WTC11 (cell line): ENCODE measurements around the gene ELMO3. TPM values are rescaled to one million over a fixed set of nuclear protein-coding genes. Genes with fewer than 3 reads are reported as not detected.

Experiments used
- ATAC-seq: fragments of 200-7000 bp; cut with Tn5 transposase; 2 replicates; pipeline ENCODE4 v1.10.0; 2021; ENCODE audit warnings: mild to moderate bottlenecking, moderate library complexity
- CTCF ChIA-PET: fragments of 300-600 bp; sonication (Branson Sonifier 250); formaldehyde crosslinking; loops from one replicate; lab custom pipeline; 2021; ENCODE audit warnings: antibody characterized with exemption; lab: Charles Lee
- POLR2A ChIA-PET: fragments of 350-600 bp; sonication (Branson Sonifier 250); formaldehyde crosslinking; loops from one replicate; lab custom pipeline; 2021; ENCODE audit warnings: antibody characterized with exemption; lab: Charles Lee
- DNase-seq: peaks from one replicate; pipeline ENCODE4 v3.0.0; 2021; ENCODE audit warnings: low spot score
- H3K27ac Mint-ChIP-seq: 2 replicates; pipeline ENCODE4 v1.8.0; 2021; ENCODE audit warnings: mixed read lengths
- H3K27me3 Mint-ChIP-seq: 2 replicates; pipeline ENCODE4 v1.8.0; 2021; ENCODE audit warnings: low read depth, mild to moderate bottlenecking, moderate library complexity, mixed read lengths
- H3K36me3 Mint-ChIP-seq: 2 replicates; pipeline ENCODE4 v1.8.0; 2021; ENCODE audit warnings: mixed read lengths
- H3K4me1 Mint-ChIP-seq: 2 replicates; pipeline ENCODE4 v1.8.0; 2022; ENCODE audit warnings: mixed read lengths
- H3K4me3 Mint-ChIP-seq: 2 replicates; pipeline ENCODE4 v1.8.0; 2021; ENCODE audit warnings: mild to moderate bottlenecking, moderate library complexity, mixed read lengths
- H3K9me3 Mint-ChIP-seq: 2 replicates; pipeline ENCODE4 v1.8.0; 2021; ENCODE audit warnings: mixed read lengths
- ATF1 ChIP-seq: sonication (generic); formaldehyde crosslinking; IDR thresholded peaks from 2 replicates; pipeline ENCODE4 v1.8.1; 2023; ENCODE audit warnings: mild to moderate bottlenecking, moderate library complexity, missing genetic modification reagents
- CREB1 ChIP-seq: sonication (generic); formaldehyde crosslinking; IDR thresholded peaks from 2 replicates; pipeline ENCODE4 v1.8.0; 2023; ENCODE audit warnings: mild to moderate bottlenecking, missing genetic modification reagents
- ELF4 ChIP-seq: sonication (generic); formaldehyde crosslinking; IDR thresholded peaks from 2 replicates; pipeline ENCODE4 v1.8.1; 2022; ENCODE audit warnings: low read depth, mild to moderate bottlenecking, moderate library complexity, missing genetic modification reagents
- GABPB1 ChIP-seq: sonication (generic); formaldehyde crosslinking; IDR thresholded peaks from 2 replicates; pipeline ENCODE4 v1.8.1; 2023; ENCODE audit warnings: mild to moderate bottlenecking, missing genetic modification reagents
- MXD4 ChIP-seq: fragments of 250-450 bp; sonication (Bioruptor Pico); IDR thresholded peaks from 2 replicates; pipeline ENCODE4 v1.8.0; 2021; ENCODE audit warnings: mild to moderate bottlenecking, moderate library complexity, borderline replicate concordance
- MYBL2 ChIP-seq: sonication (generic); formaldehyde crosslinking; IDR thresholded peaks from 2 replicates; pipeline ENCODE4 v1.8.1; 2023; ENCODE audit warnings: mild to moderate bottlenecking, moderate library complexity, missing genetic modification reagents
- NR2C2 ChIP-seq: sonication (generic); formaldehyde crosslinking; IDR thresholded peaks from 2 replicates; pipeline ENCODE4 v1.8.0; 2022; ENCODE audit warnings: mild to moderate bottlenecking, missing genetic modification reagents
- PRRX2 ChIP-seq: fragments of 250-450 bp; sonication (Bioruptor Pico); IDR thresholded peaks from 2 replicates; pipeline ENCODE4 v1.8.0; 2021; ENCODE audit warnings: mild to moderate bottlenecking
- ZBTB21 ChIP-seq: sonication (generic); formaldehyde crosslinking; IDR thresholded peaks from 2 replicates; pipeline ENCODE4 v1.8.1; 2023; ENCODE audit warnings: mild to moderate bottlenecking, missing genetic modification reagents, borderline replicate concordance
- ZNF121 ChIP-seq: sonication (generic); formaldehyde crosslinking; IDR thresholded peaks from 2 replicates; pipeline ENCODE4 v1.8.0; 2023; ENCODE audit warnings: missing genetic modification reagents
- ZNF317 ChIP-seq: sonication (generic); formaldehyde crosslinking; IDR thresholded peaks from 2 replicates; pipeline ENCODE4 v1.8.1; 2023; ENCODE audit warnings: low read depth, mild to moderate bottlenecking, moderate library complexity, missing genetic modification reagents, borderline replicate concordance
- ZNF671 ChIP-seq: fragments of 250-450 bp; sonication (Bioruptor Pico); IDR thresholded peaks from 2 replicates; pipeline ENCODE4 v1.8.0; 2021; ENCODE audit warnings: mild to moderate bottlenecking
- total RNA-seq: library from RNA; stranded (reverse); gene quantifications from 3 replicates; pipeline ENCODE4 v1.2.3, GENCODE V29; 2021
- TF ChIP-seq, protein P1 (sequence below): sonication (generic); formaldehyde crosslinking; IDR thresholded peaks from 2 replicates; pipeline ENCODE4 v1.8.0; 2022; ENCODE audit warnings: mild to moderate bottlenecking, missing genetic modification reagents
- TF ChIP-seq, protein P2 (sequence below): sonication (generic); formaldehyde crosslinking; IDR thresholded peaks from 2 replicates; pipeline ENCODE4 v1.8.1; 2023; ENCODE audit warnings: mild to moderate bottlenecking, missing genetic modification reagents, borderline replicate concordance
- TF ChIP-seq, protein P3 (sequence below): fragments of 250-450 bp; sonication (Bioruptor Pico); IDR thresholded peaks from 2 replicates; pipeline ENCODE4 v1.9.0; 2021; ENCODE audit warnings: mild to moderate bottlenecking
- TF ChIP-seq, protein P4 (sequence below): fragments of 250-450 bp; sonication (Bioruptor Pico); IDR thresholded peaks from 2 replicates; pipeline ENCODE4 v1.9.0; 2021; ENCODE audit warnings: mild to moderate bottlenecking, borderline replicate concordance

The ELMO3 gene
- total RNA-seq, 1 experiment from 2014 or later, result 13.6 TPM

DNA sequence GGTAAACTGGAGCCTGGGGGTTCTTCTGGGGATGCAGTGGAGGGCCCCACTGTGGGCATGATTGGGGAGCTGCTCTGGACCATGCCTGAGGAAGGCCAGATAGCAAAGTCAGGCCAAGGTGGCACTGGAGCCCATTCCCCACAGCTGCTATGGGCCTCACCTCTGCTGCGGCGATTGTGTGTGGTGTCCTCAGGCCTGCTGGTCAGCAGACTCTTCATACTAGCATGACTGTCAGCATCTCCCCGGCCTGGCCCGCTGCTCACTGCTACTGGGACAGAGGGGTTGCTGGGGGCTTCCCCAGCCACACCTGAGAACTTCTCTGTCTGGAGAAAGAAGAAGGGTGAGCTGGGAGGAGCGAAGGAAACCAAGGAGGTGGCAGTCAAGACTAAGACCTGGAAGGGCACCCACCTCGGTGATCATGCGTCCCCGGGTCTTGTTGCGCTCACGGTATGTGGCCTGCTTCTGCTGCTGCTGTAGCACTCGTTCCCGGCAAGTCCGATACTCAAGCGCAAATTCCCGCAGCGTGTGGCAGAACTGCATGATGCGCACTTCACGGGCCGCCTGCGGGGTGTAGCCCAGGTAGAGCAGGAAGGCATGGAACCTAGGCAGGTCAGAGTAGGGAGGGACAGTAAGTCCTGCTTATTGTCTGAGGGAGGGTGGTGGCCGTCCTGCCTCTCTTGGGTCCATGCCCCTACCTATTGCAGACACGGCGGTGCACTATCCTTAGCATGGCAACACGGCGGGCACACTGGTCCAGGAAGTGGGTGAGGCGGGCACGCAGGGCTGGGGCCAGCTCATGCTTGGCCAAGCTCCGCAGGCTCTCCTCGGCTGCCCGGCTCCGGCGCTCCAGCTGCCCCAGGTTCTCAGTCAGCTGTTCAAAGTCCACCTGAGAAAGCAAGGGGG lies 31.2 kb downstream of the ELMO3 start:
- CTCF ChIA-PET, result interaction anchor here (3.7 kb wide), 1 partner anchor 16 kb away, joined by 15 read pairs; the partner anchor contains the start of gene FHOD1
- Mint-ChIP-seq H3K4me3 (no peak overlapping the region), H3K36me3 (peaks cover 36% of the 10 kb centered on the region), H3K27me3 (peaks cover 7% of the 10 kb centered on the region), H3K4me1 (peaks cover 15% of the 10 kb centered on the region), H3K27ac (no peak overlapping the region), H3K9me3 (no peaks in the 10 kb centered on the region)
- ATAC-seq (no peak), DNase-seq (no peak)
- POLR2A ChIA-PET, result interaction anchor here (0.6 kb wide), 2 partner anchors 17 to 177 kb away, joined by 3 to 4 read pairs; partner anchors contain the start of gene FHOD1
- TF ChIP-seq MYBL2 (CRISPR knock-in tag) (no peak), CREB1 (CRISPR knock-in tag) (no peak), NR2C2 (CRISPR knock-in tag) (no peak), ATF1 (CRISPR knock-in tag) (no peak), ELF4 (CRISPR knock-in tag) (no peak), ZNF121 (no peak)
- TF ChIP-seq, protein P1, sequence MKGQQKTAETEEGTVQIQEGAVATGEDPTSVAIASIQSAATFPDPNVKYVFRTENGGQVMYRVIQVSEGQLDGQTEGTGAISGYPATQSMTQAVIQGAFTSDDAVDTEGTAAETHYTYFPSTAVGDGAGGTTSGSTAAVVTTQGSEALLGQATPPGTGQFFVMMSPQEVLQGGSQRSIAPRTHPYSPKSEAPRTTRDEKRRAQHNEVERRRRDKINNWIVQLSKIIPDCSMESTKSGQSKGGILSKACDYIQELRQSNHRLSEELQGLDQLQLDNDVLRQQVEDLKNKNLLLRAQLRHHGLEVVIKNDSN, result no peak
- TF ChIP-seq, protein P2, sequence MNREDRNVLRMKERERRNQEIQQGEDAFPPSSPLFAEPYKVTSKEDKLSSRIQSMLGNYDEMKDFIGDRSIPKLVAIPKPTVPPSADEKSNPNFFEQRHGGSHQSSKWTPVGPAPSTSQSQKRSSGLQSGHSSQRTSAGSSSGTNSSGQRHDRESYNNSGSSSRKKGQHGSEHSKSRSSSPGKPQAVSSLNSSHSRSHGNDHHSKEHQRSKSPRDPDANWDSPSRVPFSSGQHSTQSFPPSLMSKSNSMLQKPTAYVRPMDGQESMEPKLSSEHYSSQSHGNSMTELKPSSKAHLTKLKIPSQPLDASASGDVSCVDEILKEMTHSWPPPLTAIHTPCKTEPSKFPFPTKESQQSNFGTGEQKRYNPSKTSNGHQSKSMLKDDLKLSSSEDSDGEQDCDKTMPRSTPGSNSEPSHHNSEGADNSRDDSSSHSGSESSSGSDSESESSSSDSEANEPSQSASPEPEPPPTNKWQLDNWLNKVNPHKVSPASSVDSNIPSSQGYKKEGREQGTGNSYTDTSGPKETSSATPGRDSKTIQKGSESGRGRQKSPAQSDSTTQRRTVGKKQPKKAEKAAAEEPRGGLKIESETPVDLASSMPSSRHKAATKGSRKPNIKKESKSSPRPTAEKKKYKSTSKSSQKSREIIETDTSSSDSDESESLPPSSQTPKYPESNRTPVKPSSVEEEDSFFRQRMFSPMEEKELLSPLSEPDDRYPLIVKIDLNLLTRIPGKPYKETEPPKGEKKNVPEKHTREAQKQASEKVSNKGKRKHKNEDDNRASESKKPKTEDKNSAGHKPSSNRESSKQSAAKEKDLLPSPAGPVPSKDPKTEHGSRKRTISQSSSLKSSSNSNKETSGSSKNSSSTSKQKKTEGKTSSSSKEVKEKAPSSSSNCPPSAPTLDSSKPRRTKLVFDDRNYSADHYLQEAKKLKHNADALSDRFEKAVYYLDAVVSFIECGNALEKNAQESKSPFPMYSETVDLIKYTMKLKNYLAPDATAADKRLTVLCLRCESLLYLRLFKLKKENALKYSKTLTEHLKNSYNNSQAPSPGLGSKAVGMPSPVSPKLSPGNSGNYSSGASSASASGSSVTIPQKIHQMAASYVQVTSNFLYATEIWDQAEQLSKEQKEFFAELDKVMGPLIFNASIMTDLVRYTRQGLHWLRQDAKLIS, result no peak

DNA sequence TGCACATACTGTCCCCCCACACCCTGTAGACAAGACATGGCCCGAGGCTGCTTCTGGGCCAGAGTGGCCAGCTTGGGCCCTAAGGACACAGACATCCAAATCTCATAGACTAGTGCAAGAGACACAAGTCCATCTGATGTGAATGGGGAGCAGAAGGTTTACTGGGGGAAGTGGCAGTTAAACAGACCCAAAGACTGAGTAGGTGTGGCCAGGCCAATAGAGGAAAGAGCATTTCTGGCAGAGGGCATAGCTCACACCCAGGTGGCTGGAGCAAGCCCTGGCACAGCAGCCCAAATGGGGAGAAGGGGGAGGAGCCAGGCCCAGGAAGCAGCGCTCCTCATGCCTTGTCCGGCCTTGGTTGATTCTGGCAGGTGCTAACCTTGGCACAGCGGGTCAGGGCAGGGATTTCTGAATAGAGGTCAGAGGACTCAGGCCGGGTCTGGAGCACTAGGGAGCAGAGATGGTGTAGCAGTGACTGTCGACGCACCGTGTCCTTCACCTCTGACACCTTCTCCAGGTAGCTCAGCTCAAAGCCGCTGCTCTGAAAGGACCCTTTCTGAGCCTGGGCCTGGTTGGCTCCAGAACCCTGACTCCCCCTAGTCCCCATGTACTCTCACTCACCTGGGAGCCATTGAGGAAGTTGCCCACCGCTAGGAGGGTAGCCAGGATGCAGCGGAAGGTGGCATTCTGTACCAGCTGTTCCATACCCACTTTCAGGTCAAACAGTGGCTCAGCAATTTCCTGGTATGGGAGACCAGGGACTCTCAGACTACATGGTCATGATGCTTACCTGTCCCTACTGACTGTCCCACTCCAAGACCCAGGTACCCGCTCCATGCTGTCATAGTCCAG lies 32.1 kb downstream of the ELMO3 start:
- DNase-seq (no peak), ATAC-seq (no peak)
- TF ChIP-seq, protein P1, result no peak
- TF ChIP-seq ZBTB21 (CRISPR knock-in tag) (no peak), MYBL2 (CRISPR knock-in tag) (no peak), MXD4 (CRISPR knock-in tag) (no peak), PRRX2 (no peak), ZNF317 (CRISPR knock-in tag) (no peak), GABPB1 (no peak), ZNF671 (no peak)
- TF ChIP-seq, protein P3, sequence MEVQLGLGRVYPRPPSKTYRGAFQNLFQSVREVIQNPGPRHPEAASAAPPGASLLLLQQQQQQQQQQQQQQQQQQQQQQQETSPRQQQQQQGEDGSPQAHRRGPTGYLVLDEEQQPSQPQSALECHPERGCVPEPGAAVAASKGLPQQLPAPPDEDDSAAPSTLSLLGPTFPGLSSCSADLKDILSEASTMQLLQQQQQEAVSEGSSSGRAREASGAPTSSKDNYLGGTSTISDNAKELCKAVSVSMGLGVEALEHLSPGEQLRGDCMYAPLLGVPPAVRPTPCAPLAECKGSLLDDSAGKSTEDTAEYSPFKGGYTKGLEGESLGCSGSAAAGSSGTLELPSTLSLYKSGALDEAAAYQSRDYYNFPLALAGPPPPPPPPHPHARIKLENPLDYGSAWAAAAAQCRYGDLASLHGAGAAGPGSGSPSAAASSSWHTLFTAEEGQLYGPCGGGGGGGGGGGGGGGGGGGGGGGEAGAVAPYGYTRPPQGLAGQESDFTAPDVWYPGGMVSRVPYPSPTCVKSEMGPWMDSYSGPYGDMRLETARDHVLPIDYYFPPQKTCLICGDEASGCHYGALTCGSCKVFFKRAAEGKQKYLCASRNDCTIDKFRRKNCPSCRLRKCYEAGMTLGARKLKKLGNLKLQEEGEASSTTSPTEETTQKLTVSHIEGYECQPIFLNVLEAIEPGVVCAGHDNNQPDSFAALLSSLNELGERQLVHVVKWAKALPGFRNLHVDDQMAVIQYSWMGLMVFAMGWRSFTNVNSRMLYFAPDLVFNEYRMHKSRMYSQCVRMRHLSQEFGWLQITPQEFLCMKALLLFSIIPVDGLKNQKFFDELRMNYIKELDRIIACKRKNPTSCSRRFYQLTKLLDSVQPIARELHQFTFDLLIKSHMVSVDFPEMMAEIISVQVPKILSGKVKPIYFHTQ (CRISPR knock-in tag), result no peak
- TF ChIP-seq, protein P4, sequence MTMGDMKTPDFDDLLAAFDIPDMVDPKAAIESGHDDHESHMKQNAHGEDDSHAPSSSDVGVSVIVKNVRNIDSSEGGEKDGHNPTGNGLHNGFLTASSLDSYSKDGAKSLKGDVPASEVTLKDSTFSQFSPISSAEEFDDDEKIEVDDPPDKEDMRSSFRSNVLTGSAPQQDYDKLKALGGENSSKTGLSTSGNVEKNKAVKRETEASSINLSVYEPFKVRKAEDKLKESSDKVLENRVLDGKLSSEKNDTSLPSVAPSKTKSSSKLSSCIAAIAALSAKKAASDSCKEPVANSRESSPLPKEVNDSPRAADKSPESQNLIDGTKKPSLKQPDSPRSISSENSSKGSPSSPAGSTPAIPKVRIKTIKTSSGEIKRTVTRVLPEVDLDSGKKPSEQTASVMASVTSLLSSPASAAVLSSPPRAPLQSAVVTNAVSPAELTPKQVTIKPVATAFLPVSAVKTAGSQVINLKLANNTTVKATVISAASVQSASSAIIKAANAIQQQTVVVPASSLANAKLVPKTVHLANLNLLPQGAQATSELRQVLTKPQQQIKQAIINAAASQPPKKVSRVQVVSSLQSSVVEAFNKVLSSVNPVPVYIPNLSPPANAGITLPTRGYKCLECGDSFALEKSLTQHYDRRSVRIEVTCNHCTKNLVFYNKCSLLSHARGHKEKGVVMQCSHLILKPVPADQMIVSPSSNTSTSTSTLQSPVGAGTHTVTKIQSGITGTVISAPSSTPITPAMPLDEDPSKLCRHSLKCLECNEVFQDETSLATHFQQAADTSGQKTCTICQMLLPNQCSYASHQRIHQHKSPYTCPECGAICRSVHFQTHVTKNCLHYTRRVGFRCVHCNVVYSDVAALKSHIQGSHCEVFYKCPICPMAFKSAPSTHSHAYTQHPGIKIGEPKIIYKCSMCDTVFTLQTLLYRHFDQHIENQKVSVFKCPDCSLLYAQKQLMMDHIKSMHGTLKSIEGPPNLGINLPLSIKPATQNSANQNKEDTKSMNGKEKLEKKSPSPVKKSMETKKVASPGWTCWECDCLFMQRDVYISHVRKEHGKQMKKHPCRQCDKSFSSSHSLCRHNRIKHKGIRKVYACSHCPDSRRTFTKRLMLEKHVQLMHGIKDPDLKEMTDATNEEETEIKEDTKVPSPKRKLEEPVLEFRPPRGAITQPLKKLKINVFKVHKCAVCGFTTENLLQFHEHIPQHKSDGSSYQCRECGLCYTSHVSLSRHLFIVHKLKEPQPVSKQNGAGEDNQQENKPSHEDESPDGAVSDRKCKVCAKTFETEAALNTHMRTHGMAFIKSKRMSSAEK, result no peak
- Mint-ChIP-seq H3K4me1 (peaks cover 11% of the 10 kb centered on the region), H3K27me3 (no peaks in the 10 kb centered on the region), H3K27ac (no peak overlapping the region), H3K9me3 (no peaks in the 10 kb centered on the region), H3K36me3 (peaks cover 37% of the 10 kb centered on the region), H3K4me3 (no peak overlapping the region)
- ChIA-PET POLR2A (no interaction called here), CTCF (interaction anchor here (3.7 kb wide), 1 partner anchor 15 kb away, joined by 15 read pairs; the partner anchor contains the start of gene FHOD1)
